Measurements from ENCODE around the gene CAPZB.
A peak's percentile ranks its signal among the peaks of the same experiment; 100 is the strongest.

DNA sequence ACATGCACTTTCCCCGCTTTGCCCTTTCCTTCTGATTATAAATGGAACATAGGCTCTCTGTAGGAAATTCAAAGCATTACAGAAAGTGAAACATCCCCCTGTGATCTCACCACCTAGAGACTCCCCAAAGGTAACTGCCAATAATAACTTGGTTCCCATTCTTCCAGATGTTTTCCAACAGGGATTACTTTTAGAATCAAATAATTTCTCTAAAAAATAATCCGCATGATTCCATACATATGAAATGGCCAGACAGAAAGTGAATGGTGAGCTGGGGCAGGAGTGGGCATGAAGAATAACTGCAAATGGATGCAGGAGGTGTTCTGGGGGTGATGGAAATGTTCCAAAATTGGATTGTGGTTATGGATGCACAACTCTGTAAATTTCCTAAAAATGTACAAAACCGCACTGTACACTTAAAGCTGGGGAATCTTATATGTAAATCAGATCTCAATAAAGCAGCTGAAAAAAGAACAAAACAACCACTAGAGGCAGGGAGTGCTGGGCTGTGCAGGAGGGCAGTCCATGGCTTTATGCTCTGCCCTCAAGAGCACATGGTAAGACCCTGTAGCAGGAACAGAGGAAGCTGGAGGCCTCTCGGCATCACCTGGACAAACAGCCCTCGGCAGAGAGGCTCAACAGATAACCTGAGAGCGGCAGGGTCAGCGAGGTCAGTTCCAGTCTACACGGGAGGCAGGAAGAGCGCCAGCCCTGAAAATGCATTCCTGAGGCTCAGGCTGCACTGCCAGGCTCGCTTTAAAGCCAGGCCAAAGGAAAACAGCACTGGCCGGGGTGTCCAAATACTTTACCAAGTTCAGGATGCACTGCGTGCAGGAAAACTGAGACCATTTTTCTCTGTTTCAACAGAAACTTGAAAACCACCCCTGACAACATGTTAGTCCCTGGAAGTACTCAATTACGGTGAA lies 39.7 kb downstream of the CAPZB start:
- TF ChIP-seq, protein P1, sequence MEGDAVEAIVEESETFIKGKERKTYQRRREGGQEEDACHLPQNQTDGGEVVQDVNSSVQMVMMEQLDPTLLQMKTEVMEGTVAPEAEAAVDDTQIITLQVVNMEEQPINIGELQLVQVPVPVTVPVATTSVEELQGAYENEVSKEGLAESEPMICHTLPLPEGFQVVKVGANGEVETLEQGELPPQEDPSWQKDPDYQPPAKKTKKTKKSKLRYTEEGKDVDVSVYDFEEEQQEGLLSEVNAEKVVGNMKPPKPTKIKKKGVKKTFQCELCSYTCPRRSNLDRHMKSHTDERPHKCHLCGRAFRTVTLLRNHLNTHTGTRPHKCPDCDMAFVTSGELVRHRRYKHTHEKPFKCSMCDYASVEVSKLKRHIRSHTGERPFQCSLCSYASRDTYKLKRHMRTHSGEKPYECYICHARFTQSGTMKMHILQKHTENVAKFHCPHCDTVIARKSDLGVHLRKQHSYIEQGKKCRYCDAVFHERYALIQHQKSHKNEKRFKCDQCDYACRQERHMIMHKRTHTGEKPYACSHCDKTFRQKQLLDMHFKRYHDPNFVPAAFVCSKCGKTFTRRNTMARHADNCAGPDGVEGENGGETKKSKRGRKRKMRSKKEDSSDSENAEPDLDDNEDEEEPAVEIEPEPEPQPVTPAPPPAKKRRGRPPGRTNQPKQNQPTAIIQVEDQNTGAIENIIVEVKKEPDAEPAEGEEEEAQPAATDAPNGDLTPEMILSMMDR (IDR thresholded peaks at IDR 0.05; ENCODE audit: low read length), result peak; percentile 45; the same call in 1 of the 2 replicates
- TF ChIP-seq EZH2 (IDR thresholded peaks at IDR 0.05; ENCODE audit: borderline replicate concordance, low read length), result no peak

Measured in OCI-LY1 (cell line).